ENCODE data around the gene CST9L. TPM values are rescaled to one million over a fixed set of nuclear protein-coding genes. Genes with fewer than 3 reads are reported as not detected.

Gene CST9L
- total RNA-seq, 1 donor from 2014 or later: not detected

DNA sequence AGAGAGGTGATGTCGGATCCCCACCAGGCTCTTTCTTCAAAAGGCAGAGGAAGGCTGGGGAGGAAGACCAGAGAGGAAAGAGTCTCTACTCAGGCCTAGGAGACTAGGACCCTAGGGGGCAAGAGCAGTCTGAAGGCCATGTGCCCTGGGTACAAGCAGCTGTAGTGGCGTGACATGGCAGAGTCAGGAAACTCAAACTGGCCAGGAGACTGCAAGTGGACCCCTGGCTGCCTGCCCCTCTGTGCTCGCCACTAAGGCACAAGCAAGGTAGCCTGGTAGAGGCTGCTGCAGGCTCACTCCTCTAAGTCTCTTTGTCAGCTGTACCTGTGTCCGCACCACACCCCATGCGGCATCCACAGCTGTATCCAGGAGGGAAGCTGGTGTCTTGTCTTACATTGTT is 19.9 kb downstream of the CST9L start:
- peaks cover 3% of the 10 kb centered on the region for H3K27me3 Mint-ChIP-seq (ENCODE audit: unreplicated experiment)
- no peak overlapping the region for H3K27ac Mint-ChIP-seq (ENCODE audit: unreplicated experiment)
- H3K4me1 Mint-ChIP-seq (ENCODE audit: unreplicated experiment): no peaks in the 10 kb centered on the region
- no peak overlapping the region for H3K4me3 Mint-ChIP-seq (ENCODE audit: unreplicated experiment)
- no peaks in the 10 kb centered on the region for H3K9me3 Mint-ChIP-seq (ENCODE audit: unreplicated experiment)
- H3K36me3 Mint-ChIP-seq (ENCODE audit: low read depth, unreplicated experiment): no peaks in the 10 kb centered on the region
- TF ChIP-seq, protein P1, sequence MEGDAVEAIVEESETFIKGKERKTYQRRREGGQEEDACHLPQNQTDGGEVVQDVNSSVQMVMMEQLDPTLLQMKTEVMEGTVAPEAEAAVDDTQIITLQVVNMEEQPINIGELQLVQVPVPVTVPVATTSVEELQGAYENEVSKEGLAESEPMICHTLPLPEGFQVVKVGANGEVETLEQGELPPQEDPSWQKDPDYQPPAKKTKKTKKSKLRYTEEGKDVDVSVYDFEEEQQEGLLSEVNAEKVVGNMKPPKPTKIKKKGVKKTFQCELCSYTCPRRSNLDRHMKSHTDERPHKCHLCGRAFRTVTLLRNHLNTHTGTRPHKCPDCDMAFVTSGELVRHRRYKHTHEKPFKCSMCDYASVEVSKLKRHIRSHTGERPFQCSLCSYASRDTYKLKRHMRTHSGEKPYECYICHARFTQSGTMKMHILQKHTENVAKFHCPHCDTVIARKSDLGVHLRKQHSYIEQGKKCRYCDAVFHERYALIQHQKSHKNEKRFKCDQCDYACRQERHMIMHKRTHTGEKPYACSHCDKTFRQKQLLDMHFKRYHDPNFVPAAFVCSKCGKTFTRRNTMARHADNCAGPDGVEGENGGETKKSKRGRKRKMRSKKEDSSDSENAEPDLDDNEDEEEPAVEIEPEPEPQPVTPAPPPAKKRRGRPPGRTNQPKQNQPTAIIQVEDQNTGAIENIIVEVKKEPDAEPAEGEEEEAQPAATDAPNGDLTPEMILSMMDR (IDR thresholded peaks at IDR 0.05; ENCODE audit: unreplicated experiment): no peak
- no peak for DNase-seq (ENCODE audit: low spot score)

GRCh38 chr20:23547613-23548012 is 20.7 kb downstream of the CST9L start:
- no peaks in the 10 kb centered on the region for H3K9me3 Mint-ChIP-seq (ENCODE audit: unreplicated experiment)
- H3K27ac Mint-ChIP-seq (ENCODE audit: unreplicated experiment): no peak overlapping the region
- no peak overlapping the region for H3K4me3 Mint-ChIP-seq (ENCODE audit: unreplicated experiment)
- peaks cover 3% of the 10 kb centered on the region for H3K27me3 Mint-ChIP-seq (ENCODE audit: unreplicated experiment)
- no peak for DNase-seq (ENCODE audit: low spot score)
- TF ChIP-seq, protein P1 (IDR thresholded peaks at IDR 0.05; ENCODE audit: unreplicated experiment): no peak
- H3K36me3 Mint-ChIP-seq (ENCODE audit: low read depth, unreplicated experiment): no peaks in the 10 kb centered on the region
- no peaks in the 10 kb centered on the region for H3K4me1 Mint-ChIP-seq (ENCODE audit: unreplicated experiment)

DNA sequence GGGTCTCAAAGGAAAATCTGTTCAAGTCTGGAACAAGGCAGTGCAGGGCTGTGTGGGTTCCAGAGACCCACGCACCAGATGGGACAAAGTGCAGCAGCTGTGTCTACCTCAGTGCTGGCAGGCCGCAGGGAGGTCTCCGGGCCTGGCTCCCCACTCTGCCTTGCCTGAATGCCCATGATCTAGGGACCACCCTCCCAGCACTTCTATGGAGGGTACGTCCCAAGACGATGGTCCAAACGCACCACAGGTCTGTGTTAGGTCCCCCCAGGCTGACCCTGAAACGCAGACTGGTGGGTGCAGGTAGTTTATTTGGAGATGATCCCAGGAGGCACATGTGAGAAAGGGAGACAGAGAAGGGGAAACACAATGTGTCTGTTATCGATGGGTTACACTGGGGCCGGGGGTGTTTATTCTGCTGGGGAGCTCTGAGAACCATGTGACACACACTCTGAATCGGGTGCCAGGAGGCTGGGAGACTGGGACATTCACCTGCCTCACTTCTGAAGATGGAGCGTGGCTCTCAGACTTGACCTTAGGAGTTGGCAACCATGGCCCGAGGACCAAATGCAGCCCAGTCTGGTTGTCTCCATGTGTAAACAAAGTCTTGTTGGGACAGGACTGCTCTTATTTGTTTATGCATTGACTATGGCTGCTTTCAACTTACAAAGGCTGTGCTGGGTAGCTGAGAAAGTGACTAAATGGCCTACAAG is 21.7 kb downstream of the CST9L start:
- no peaks in the 10 kb centered on the region for H3K4me1 Mint-ChIP-seq (ENCODE audit: unreplicated experiment)
- no peaks in the 10 kb centered on the region for H3K36me3 Mint-ChIP-seq (ENCODE audit: low read depth, unreplicated experiment)
- H3K9me3 Mint-ChIP-seq (ENCODE audit: unreplicated experiment): no peaks in the 10 kb centered on the region
- H3K27me3 Mint-ChIP-seq (ENCODE audit: unreplicated experiment): peaks cover 3% of the 10 kb centered on the region
- H3K4me3 Mint-ChIP-seq (ENCODE audit: unreplicated experiment): no peak overlapping the region
- no peak for DNase-seq (ENCODE audit: low spot score)
- TF ChIP-seq, protein P1 (IDR thresholded peaks at IDR 0.05; ENCODE audit: unreplicated experiment): no peak
- H3K27ac Mint-ChIP-seq (ENCODE audit: unreplicated experiment): no peak overlapping the region

DNA sequence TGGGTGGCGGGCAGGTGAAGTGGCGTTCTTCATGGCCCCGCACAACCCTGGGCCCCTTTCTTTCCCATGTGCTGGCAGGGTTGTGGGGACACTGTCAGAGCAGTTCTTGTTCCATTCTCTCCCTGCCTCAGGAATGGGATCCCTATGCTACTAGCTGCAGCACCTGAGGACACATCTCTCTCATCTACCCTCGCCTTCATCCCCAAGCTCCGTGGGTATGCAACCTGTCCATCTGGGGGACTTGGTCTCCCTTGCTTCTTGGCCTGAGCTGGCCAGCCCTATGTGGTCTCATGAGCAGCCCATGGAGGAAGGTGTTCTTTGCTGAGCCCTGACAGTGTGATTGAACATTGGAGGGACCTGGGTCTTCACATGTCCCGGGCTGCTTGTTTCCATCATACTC is 24.2 kb downstream of the CST9L start:
- H3K4me1 Mint-ChIP-seq (ENCODE audit: unreplicated experiment): no peaks in the 10 kb centered on the region
- no peak for DNase-seq (ENCODE audit: low spot score)
- no peaks in the 10 kb centered on the region for H3K9me3 Mint-ChIP-seq (ENCODE audit: unreplicated experiment)
- peaks cover 3% of the 10 kb centered on the region for H3K27me3 Mint-ChIP-seq (ENCODE audit: unreplicated experiment)
- TF ChIP-seq, protein P1 (IDR thresholded peaks at IDR 0.05; ENCODE audit: unreplicated experiment): no peak
- no peak overlapping the region for H3K27ac Mint-ChIP-seq (ENCODE audit: unreplicated experiment)
- no peak overlapping the region for H3K4me3 Mint-ChIP-seq (ENCODE audit: unreplicated experiment)
- H3K36me3 Mint-ChIP-seq (ENCODE audit: low read depth, unreplicated experiment): no peaks in the 10 kb centered on the region

GRCh38 chr20:23542801-23543200 is 25.5 kb downstream of the CST9L start:
- DNase-seq (ENCODE audit: low spot score): no peak
- Mint-ChIP-seq H3K36me3 (ENCODE audit: low read depth, unreplicated experiment) (no peaks in the 10 kb centered on the region), H3K4me3 (ENCODE audit: unreplicated experiment) (no peak overlapping the region), H3K4me1 (ENCODE audit: unreplicated experiment) (no peaks in the 10 kb centered on the region), H3K27me3 (ENCODE audit: unreplicated experiment) (peaks cover 3% of the 10 kb centered on the region), H3K27ac (ENCODE audit: unreplicated experiment) (no peak overlapping the region), H3K9me3 (ENCODE audit: unreplicated experiment) (no peaks in the 10 kb centered on the region)
- TF ChIP-seq, protein P1 (IDR thresholded peaks at IDR 0.05; ENCODE audit: unreplicated experiment): no peak

Measured in endothelial cell (in vitro differentiated cells).